Retinal pigment epithelial cell (primary cell): ENCODE measurements around the gene CHSY1.
A peak's percentile ranks its signal among the peaks of the same experiment; 100 is the strongest.

Source experiments
- DNase-seq: peaks from one replicate; pipeline ENCODE4 v3.0.0-alpha.2; 2010; ENCODE audit warnings: low read depth
- H3K4me3 ChIP-seq: 2 replicates; pipeline ENCODE4 v1.5.1; 2011; ENCODE audit warnings: mild to moderate bottlenecking, low read length, control low read depth, moderate library complexity
- TF ChIP-seq, protein P1 (sequence below): conservative IDR thresholded peaks from 2 replicates; pipeline ENCODE4 v1.5.1; 2011; ENCODE audit warnings: low read depth, low read length, control low read depth, inconsistent platforms

The CHSY1 gene

DNA sequence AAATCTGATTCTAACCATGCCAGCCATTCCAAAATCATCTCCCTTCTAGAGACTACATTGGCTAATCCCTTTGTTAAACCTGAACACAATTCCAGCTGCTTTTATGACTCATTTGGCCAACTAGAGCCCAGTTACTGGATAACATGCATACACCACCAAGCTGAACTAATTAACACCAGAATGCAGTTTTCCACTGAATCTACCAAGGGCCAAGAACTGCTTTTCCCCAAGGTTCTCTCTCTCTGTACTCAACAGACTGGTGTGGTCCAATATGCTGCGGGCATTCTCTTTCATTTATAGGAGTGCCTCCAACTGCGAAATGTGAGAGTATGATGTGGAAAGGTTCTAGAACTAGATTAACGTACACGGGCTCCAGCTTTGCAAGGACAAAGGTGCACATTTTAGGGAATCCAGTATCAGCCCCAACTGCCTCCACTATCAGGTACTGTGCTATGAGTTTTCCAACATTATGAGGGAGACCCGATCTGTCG is 1.5 kb downstream of the CHSY1 start:
- TF ChIP-seq, protein P1, sequence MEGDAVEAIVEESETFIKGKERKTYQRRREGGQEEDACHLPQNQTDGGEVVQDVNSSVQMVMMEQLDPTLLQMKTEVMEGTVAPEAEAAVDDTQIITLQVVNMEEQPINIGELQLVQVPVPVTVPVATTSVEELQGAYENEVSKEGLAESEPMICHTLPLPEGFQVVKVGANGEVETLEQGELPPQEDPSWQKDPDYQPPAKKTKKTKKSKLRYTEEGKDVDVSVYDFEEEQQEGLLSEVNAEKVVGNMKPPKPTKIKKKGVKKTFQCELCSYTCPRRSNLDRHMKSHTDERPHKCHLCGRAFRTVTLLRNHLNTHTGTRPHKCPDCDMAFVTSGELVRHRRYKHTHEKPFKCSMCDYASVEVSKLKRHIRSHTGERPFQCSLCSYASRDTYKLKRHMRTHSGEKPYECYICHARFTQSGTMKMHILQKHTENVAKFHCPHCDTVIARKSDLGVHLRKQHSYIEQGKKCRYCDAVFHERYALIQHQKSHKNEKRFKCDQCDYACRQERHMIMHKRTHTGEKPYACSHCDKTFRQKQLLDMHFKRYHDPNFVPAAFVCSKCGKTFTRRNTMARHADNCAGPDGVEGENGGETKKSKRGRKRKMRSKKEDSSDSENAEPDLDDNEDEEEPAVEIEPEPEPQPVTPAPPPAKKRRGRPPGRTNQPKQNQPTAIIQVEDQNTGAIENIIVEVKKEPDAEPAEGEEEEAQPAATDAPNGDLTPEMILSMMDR, result no peak
- DNase-seq, result peak; percentile 77
- H3K4me3 ChIP-seq, result peak overlapping the region; percentile 81

DNA sequence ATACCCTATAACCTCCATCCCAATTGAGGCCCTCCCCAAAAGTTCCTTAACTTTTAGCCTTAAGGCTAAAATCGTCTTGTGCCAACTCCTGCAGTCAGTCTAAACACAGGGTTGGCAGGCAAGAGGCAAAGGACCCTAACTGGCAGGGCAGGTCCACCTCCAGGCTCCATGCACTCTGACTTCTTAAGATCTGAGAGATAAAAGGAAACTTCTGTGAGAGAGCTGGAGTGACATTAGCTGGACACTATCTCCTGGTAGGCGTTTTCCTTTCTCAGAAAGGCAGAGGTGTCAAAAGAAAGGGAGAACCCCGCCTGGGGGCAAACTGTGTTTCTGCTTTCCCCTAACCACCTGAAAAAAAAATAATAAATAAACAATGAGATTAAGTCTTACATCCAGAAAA is 3.6 kb downstream of the CHSY1 start:
- TF ChIP-seq, protein P1, result no peak
- no peak overlapping the region for H3K4me3 ChIP-seq
- DNase-seq, result no peak

DNA sequence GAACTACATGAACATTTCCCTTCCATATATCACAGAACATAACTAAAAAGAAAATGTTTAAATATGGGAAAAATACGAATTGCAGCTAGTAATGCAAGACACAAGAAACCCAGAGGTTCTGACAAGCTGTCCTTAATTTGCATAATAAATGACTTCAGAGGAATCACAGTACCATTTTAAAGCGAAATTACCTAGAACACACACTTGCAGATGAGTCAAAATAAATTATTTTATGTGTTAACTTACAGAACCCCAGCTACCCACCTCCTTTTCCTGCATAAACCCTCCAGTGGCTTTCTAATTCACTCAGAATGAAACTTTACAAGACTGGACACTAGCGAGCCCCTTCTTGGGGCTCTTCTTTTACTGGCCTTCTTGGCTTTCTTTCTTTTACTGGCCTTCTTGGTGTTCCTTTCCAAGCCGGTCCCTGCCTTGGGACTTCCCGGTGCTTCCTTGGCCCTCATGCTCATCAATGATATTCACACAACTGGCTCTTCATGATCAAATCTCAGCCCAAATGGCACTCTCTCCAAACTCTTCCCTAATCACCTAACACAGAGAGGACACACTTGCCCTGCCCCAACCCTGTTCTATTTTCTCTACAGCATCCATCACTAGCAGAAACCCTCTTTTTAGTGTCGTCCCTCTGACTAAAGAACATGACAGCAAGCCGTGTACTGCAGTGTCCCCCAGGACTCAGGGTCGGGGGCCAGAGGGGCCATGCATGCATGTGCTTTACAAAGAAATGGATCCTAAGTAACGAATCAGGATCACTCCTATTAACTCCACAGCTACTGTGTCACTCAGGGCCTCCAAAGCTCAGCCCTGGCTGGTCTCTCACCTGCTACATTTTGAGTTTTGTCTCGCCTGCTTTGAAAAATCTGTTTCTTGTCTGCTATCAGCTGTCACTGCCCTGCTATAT is 4.8 kb downstream of the CHSY1 start:
- no peak overlapping the region for H3K4me3 ChIP-seq
- no peak for DNase-seq
- TF ChIP-seq, protein P1, result no peak

DNA sequence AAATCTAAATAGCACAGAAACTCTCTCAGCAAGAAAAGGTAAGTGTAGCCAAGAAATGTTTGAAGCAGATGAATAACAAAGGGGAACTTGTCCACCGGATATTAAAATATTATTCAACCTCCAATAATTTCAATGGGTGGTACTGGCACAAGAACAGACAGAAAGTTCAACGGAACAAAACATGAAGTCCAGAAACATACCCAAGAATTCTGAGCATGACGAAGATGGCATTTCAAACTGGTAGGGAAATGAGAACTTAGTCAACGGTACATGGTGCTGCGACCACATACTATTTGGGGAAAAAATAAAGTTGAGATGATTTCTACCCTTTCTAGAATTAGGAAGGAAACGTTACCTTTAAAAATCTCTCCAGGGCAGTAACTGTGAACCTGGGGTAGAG is 5.5 kb downstream of the CHSY1 start:
- no peak overlapping the region for H3K4me3 ChIP-seq
- TF ChIP-seq, protein P1, result no peak
- no peak for DNase-seq

DNA sequence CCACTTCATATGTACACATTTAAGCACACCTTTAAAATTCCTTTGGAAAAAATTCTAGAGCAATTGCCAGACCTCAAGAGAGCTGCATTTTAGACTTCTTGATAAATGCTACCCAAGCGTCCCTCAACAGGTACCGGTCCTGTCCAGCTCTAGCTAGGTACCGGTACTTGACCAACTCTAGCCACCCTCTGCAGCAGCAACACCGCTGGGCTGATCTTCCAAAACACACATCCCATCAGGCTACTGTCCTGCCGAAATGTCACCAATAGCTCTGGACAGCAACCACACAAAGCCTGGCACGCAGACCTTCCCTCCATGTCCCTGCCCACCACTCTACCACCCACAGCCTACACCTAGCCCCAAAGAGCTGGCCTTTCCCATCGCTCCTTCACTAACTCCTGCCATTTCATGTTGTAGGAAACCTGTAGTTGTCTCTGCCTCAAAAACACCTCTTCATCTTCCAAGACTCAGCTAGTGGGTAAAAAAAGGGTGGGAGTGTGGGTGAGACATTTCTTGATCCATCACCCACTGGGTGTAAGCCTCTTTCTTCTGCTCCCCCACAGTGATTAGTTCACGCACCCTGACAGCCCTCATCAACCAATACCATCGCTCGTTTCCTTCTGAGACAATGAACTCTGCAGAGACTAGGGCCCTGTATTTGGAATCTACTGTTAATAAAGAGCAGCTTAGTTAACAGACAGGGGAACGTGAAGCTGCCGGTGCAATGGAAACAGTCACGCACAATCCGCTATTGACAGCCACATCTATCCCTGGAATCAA is 6.8 kb downstream of the CHSY1 start:
- TF ChIP-seq, protein P1, result no peak
- no peak overlapping the region for H3K4me3 ChIP-seq
- no peak for DNase-seq

DNA sequence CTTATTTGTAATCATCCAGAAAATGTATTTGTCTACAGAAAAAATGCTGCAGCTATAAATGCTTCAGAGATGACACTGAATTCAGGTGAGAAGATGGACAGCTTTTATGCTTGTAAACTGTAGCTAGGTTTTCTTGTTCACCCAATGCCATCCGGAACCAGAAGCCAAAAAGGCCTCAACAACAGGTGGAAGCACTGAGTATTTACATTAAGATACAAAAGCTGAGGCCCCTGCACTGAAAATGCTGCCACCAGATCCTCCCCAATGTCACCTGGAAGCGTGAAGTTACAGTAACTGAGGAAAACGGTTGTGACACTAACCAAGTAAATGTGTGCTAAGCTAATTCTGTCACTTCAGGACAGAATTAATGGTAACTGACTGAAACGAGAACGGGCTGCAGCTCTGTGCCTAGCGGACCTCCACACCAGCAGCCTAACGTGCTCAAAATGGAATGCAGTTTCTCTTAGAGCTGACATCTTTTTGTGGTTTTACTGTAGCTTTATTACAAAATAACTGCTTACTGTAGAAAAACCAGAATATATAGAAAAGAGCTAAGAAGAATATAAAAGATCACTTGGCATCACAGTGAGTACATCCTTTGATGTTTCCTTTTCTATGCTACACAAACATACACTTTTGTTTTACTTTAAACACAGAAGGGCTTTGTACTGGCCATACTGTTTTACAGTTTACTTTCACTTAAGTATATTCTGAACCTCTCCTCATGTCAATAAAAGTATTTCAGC is 7.6 kb downstream of the CHSY1 start:
- TF ChIP-seq, protein P1, result no peak
- no peak overlapping the region for H3K4me3 ChIP-seq
- DNase-seq, result no peak
